Right lobe of liver (tissue), 6 donors: ENCODE data around the gene AP3B2. TPM values are rescaled to one million over a fixed set of nuclear protein-coding genes. Genes with fewer than 3 reads are reported as not detected.

Experiments used
- ATAC-seq, 4 donors: fragments of 200-7000 bp; cut with Tn5 transposase; one replicate each; pipeline ENCODE4 v1.9.1; 2020; ENCODE audit warnings: mild to moderate bottlenecking in 4 of 4, moderate library complexity in 4 of 4
- DNase-seq, 3 donors: peaks; one replicate each; pipeline ENCODE4 v3.0.0-alpha.2; 2020
- H3K27ac ChIP-seq, 3 donors: fragments of 200-600 bp; one replicate each; pipeline ENCODE4 v1.8.0; 2022
- H3K27me3 ChIP-seq, 2 donors: fragments of 200-600 bp; one replicate each; pipeline ENCODE4 v1.8.0; 2022
- H3K36me3 ChIP-seq, 4 donors: fragments of 200-600 bp; sonication (generic) in 1 of 4; one replicate each; pipeline versions ENCODE4 v1.5.1 to v1.8.0; 2017 to 2022; ENCODE audit warnings: control low read depth in 1 of 4
- H3K4me1 ChIP-seq, 4 donors: fragments of 200-600 bp; sonication (generic) in 1 of 4; one replicate each; pipeline versions ENCODE4 v1.5.1 to v1.8.0; 2017 to 2022; ENCODE audit warnings: control low read depth in 1 of 4
- H3K4me3 ChIP-seq, 3 donors: fragments of 200-600 bp; one replicate each; pipeline ENCODE4 v1.8.0; 2022
- H3K9me3 ChIP-seq, 4 donors: fragments of 200-600 bp; sonication (generic) in 1 of 4; one replicate each; pipeline versions ENCODE4 v1.5.1 to v1.8.0; 2017 to 2022; ENCODE audit warnings: control low read depth in 1 of 4
- CTCF ChIP-seq, 4 donors: fragments of 200-600 bp in 3 of 4; fragments of 450-650 bp in 1 of 4; IDR thresholded peaks; one replicate each; pipeline versions ENCODE4 v1.5.1 to v1.8.0; 2016 to 2022; ENCODE audit warnings: antibody characterized with exemption in 4 of 4, mild to moderate bottlenecking in 2 of 4
- POLR2A ChIP-seq: fragments of 450-650 bp; IDR thresholded peaks from one replicate; pipeline ENCODE4 v1.6.1; 2017; ENCODE audit warnings: antibody characterized with exemption, mild to moderate bottlenecking
- WGBS: methylation state at CpG from one replicate; pipeline ENCODE4 v1.1.6; 2018; ENCODE audit warnings: low coverage, low lambda C conversion rate; ENCODE audit not compliant: insufficient coverage; ENCODE audit errors: missing lambda C conversion rate; 5-methylcytosine and 5-hydroxymethylcytosine counted together
- intact Hi-C, 2 donors: fragments of 100-400 bp; cut with DNase I; formaldehyde crosslinking; loops; one replicate each; pipeline versions ENCODE4 v1.11.2 to v1.14.1; 2022
- total RNA-seq, 6 experiments: library from RNA; depleted of rRNA in 2 of 6; stranded (reverse); fragments of >200 nt in 2 of 6; fragmentation: NEBNext Ultra II Directional in 3 of 6; extraction: Animal tissue kit (Norgen Biotek cat#: 25700) in 3 of 6; gene quantifications; one replicate each; pipeline versions ENCODE4 v1.1.0 to v1.2.4, GENCODE V29; 2016 to 2023
- donor health status: DM: no; HTN: yes; CAD: no.
- donor health status: DM: no; HTN: no; CAD: no.
- donor health status: DM: no; HTN: no; CAD: no.
- donor health status: DM: no; HTN: yes; CAD: no.
- donor health status: DM: no; HTN: yes; CAD: no.

The AP3B2 gene
- total RNA-seq, 6 experiments from 2014 or later, result 0.12 TPM; not detected in 5

GRCh38 chr15:82749951-82750830 is 40.5 kb upstream of the AP3B2 start:
- H3K36me3 ChIP-seq, result peaks cover 0 to 10% (median under 1%) of the 10 kb centered on the region in 4 donors
- H3K27ac ChIP-seq, result peak overlapping the region; percentile 76 to 82 (median 81)
- TF ChIP-seq CTCF (IDR thresholded peaks at IDR 0.05) (no peak), POLR2A (peak; percentile 85)
- H3K9me3 ChIP-seq, result no peaks in the 10 kb centered on the region
- peak; percentile 99 to 100 (median 99) for ATAC-seq
- intact Hi-C loops, result loop anchor here in 1 of 2 donors (10.0 kb wide), 1 partner anchor 255 kb away; no protein-coding TSS in a partner anchor
- peak; percentile 91 to 94 (median 94) for DNase-seq
- H3K27me3 ChIP-seq, result no peaks in the 10 kb centered on the region
- H3K4me1 ChIP-seq, result peaks cover 0 to 15% (median 3%) of the 10 kb centered on the region in 4 donors
- peak overlapping the region; percentile 79 to 96 (median 87) for H3K4me3 ChIP-seq
- WGBS, result 2% methylated on average over 40 of the region's 47 CpGs

- H3K27ac ChIP-seq, result no peak overlapping the region
- intact Hi-C loops, result no loop called here
- no peak overlapping the region for H3K4me3 ChIP-seq
- H3K36me3 ChIP-seq, result no peaks in the 10 kb centered on the region
- DNase-seq (no peak), ATAC-seq (no peak)
- H3K9me3 ChIP-seq, result no peaks in the 10 kb centered on the region
- TF ChIP-seq CTCF (IDR thresholded peaks at IDR 0.05) (no peak), POLR2A (no peak)
- peaks cover 0 to 15% (median 3%) of the 10 kb centered on the region in 4 donors for H3K4me1 ChIP-seq
- H3K27me3 ChIP-seq, result no peaks in the 10 kb centered on the region
These were observed 38.6 kb upstream of the AP3B2 start for GRCh38 chr15:82748315-82748714.

- Histone ChIP-seq H3K9me3 (no peaks in the 10 kb centered on the region), H3K4me1 (no peaks in the 10 kb centered on the region), H3K27me3 (no peaks in the 10 kb centered on the region), H3K4me3 (no peak overlapping the region), H3K27ac (no peak overlapping the region), H3K36me3 (no peaks in the 10 kb centered on the region)
- WGBS, result 67% methylated on average over 1 of the region's 1 CpG
- TF ChIP-seq CTCF (IDR thresholded peaks at IDR 0.05) (no peak), POLR2A (no peak)
- ATAC-seq (no peak), DNase-seq (no peak)
- intact Hi-C loops, result no loop called here
These were observed 34.1 kb upstream of the AP3B2 start for GRCh38 chr15:82743810-82744209.

GRCh38 chr15:82742134-82742533 is 32.5 kb upstream of the AP3B2 start:
- no peak for ATAC-seq
- TF ChIP-seq POLR2A, result no peak
- TF ChIP-seq CTCF (IDR thresholded peaks at IDR 0.05), result no peak
- intact Hi-C loops, result no loop called here
- Histone ChIP-seq H3K27ac (no peak overlapping the region), H3K36me3 (no peaks in the 10 kb centered on the region), H3K9me3 (no peaks in the 10 kb centered on the region), H3K27me3 (no peaks in the 10 kb centered on the region), H3K4me3 (no peak overlapping the region), H3K4me1 (no peaks in the 10 kb centered on the region)
- WGBS, result 89% methylated on average over 3 of the region's 3 CpGs
- no peak for DNase-seq
